Osteocyte (in vitro differentiated cells): Measurements from ENCODE around the gene RCBTB2. TPM values are rescaled to one million over a fixed set of nuclear protein-coding genes. Genes with fewer than 3 reads are reported as not detected.

ENCODE experiments used
- DNase-seq: peaks from one replicate; pipeline ENCODE4 v3.0.0; 2021; ENCODE audit warnings: mixed read lengths; ENCODE audit not compliant: unreplicated experiment; ENCODE audit errors: extremely low spot score
- H3K27ac Mint-ChIP-seq: one replicate; pipeline ENCODE4 v1.8.0; 2021; ENCODE audit warnings: mild to moderate bottlenecking, mixed read lengths; ENCODE audit not compliant: unreplicated experiment
- H3K27me3 Mint-ChIP-seq: one replicate; pipeline ENCODE4 v1.8.0; 2021; ENCODE audit warnings: mixed read lengths; ENCODE audit not compliant: unreplicated experiment
- H3K36me3 Mint-ChIP-seq: one replicate; pipeline ENCODE4 v1.8.0; 2021; ENCODE audit warnings: mixed read lengths; ENCODE audit not compliant: unreplicated experiment
- H3K4me1 Mint-ChIP-seq: one replicate; pipeline ENCODE4 v1.8.0; 2021; ENCODE audit warnings: mixed read lengths; ENCODE audit not compliant: unreplicated experiment
- H3K4me3 Mint-ChIP-seq: one replicate; pipeline ENCODE4 v1.8.0; 2021; ENCODE audit warnings: mild to moderate bottlenecking, moderate library complexity, mixed read lengths; ENCODE audit not compliant: unreplicated experiment
- H3K9me3 Mint-ChIP-seq: one replicate; pipeline ENCODE4 v1.8.0; 2021; ENCODE audit warnings: mixed read lengths; ENCODE audit not compliant: unreplicated experiment
- CTCF ChIP-seq: fragments of 200-600 bp; sonication (generic); IDR thresholded peaks from 2 replicates; pipeline ENCODE4 v1.5.0; 2021; ENCODE audit warnings: antibody characterized with exemption, mild to moderate bottlenecking, moderate library complexity
- total RNA-seq: library from RNA; stranded (reverse); gene quantifications from 2 replicates; pipeline ENCODE4 v1.2.1, GENCODE V29; 2021

RCBTB2 gene
- total RNA-seq, 1 donor from 2014 or later: 12.1 TPM

GRCh38 chr13:48494874-48495273, 38.0 kb downstream of the RCBTB2 start:
- Mint-ChIP-seq H3K36me3 (peaks cover 4% of the 10 kb centered on the region), H3K9me3 (no peaks in the 10 kb centered on the region), H3K27ac (no peak overlapping the region), H3K4me3 (no peak overlapping the region), H3K27me3 (no peaks in the 10 kb centered on the region), H3K4me1 (no peaks in the 10 kb centered on the region)
- no peak for TF ChIP-seq CTCF
- no peak for DNase-seq

DNA sequence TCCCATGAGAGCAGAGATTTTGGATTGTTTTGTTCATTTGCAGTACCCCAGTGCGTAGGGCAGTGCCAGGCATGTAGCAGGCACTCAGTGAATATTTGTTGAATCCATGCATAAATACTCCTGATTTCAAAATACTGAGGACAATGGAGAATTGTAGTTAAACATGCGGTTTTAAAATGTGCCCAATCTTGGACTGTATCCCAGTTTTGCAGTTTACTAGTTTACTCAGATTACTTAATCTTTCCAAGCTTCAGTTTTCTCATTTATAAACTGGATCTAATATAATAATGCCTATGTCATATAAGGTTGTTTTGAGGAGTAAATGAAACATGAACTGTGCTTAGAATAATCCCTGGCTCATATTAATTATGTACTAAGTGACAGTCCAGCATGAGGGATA, 39.0 kb downstream of the RCBTB2 start:
- H3K9me3 Mint-ChIP-seq: no peaks in the 10 kb centered on the region
- no peaks in the 10 kb centered on the region for H3K4me1 Mint-ChIP-seq
- TF ChIP-seq CTCF: no peak
- no peak overlapping the region for H3K27ac Mint-ChIP-seq
- peaks cover 5% of the 10 kb centered on the region for H3K36me3 Mint-ChIP-seq
- no peak for DNase-seq
- no peak overlapping the region for H3K4me3 Mint-ChIP-seq
- no peaks in the 10 kb centered on the region for H3K27me3 Mint-ChIP-seq

DNA sequence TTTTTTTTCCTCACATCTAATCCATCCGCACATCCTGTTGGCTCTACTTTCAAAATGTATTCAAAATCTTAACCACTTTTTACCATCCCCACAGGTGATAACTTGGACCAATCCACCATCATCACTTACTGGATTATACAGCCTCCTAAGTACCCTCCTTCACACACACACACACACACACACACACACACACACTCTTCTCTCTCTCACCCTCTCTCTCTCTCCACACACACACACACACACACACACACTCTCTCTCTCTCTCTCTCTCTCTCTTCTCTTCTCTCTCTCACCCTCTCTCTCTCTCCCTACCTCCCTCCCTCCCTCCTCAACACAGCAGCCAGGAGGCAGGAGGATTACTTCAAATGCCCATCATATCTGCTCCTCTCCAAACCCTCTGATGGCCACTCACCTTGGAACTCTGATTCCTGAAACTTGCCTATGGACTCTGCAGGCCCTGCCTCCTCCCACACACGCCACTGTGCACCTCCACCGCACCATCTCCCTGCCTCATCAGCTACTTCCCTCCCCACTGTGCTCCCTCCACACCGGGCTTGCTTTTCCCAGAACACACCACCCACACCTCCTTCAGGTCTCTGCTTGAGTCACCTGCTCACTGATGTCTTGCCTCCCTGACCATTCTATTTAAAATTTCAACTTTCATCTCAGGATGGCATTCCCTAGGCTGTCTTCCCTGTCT, 39.7 kb downstream of the RCBTB2 start:
- DNase-seq: no peak
- Mint-ChIP-seq H3K36me3 (peaks cover 3% of the 10 kb centered on the region), H3K9me3 (no peaks in the 10 kb centered on the region), H3K4me1 (no peaks in the 10 kb centered on the region), H3K27ac (no peak overlapping the region), H3K27me3 (no peaks in the 10 kb centered on the region), H3K4me3 (no peak overlapping the region)
- no peak for TF ChIP-seq CTCF

DNA sequence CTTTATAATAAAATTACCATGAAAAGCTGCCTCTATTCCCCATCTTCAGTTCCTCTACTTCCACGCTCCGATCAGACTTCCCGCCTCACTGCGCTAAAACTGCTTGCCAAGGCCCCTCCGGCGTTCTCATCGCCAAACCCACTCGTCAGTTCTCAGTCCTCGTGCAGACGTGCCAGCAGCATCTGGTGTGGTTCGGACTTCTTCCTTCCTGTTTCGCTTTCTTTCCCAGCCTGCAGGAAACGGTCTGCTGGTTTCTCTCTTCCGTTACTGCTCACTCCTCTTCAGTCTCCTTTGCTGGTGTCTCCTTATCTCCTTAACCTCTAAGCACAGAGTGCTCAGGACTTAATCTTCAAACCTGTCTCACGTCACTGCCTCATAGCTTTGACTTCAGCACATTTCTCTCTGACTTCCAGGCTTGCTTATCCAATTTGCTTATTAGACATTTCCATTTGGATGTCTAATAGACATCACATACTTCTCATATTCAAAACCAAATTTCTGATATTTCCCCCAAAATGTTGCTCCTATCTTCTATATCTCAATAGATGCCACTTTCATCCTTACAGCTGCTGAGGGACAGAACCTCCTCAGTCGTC, 40.3 kb downstream of the RCBTB2 start:
- Mint-ChIP-seq H3K9me3 (peaks cover 2% of the 10 kb centered on the region), H3K36me3 (peaks cover 8% of the 10 kb centered on the region), H3K27me3 (no peaks in the 10 kb centered on the region), H3K27ac (no peak overlapping the region), H3K4me3 (no peak overlapping the region), H3K4me1 (no peaks in the 10 kb centered on the region)
- no peak for DNase-seq
- no peak for TF ChIP-seq CTCF

DNA sequence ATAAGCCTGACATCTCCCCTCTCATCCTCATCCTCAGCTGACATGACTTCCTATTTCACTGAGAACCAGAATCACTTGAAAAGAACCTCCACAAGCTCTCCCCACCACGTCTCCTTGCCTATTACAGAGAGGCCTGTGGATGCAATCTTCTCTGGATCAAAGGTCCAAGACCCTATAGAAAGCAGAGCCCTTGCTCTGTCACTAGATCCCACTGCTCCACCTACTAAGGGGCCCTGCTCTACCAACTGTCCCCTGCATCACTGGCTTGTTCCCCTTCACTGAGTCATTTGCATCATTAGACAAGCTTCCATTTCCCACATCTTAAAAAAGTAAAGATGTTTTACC, 40.8 kb downstream of the RCBTB2 start:
- peaks cover 12% of the 10 kb centered on the region for H3K36me3 Mint-ChIP-seq

More for the DNA sequence above, 40.8 kb downstream of the RCBTB2 start:
- peaks cover 6% of the 10 kb centered on the region for H3K9me3 Mint-ChIP-seq
- H3K27me3 Mint-ChIP-seq: no peaks in the 10 kb centered on the region
- no peak for DNase-seq
- no peak overlapping the region for H3K4me3 Mint-ChIP-seq
- H3K4me1 Mint-ChIP-seq: no peaks in the 10 kb centered on the region
- no peak overlapping the region for H3K27ac Mint-ChIP-seq
- no peak for TF ChIP-seq CTCF
